Measurements from ENCODE around the gene DBT. TPM values are rescaled to one million over a fixed set of nuclear protein-coding genes. Genes with fewer than 3 reads are reported as not detected.
"Not testable (repeated sequence)": the region's sequence is repeated elsewhere in the genome, so short reads cannot be mapped to it uniquely, and the experiment has no call there.

Gene DBT
- total RNA-seq, 1 experiment from 2014 or later: 20.3 TPM

- H3K4ac ChIP-seq (ENCODE audit: low read depth, low read length); H3K4me2 ChIP-seq (ENCODE audit: insufficient read depth, insufficient read length, low read length); H3K27ac Mint-ChIP-seq; H3K18ac ChIP-seq (ENCODE audit: insufficient read length, low read depth, low read length); H3K4me3 Mint-ChIP-seq; H3K23ac ChIP-seq (ENCODE audit: insufficient read length, low read depth, low read length); H3K79me1 ChIP-seq (ENCODE audit: insufficient read depth, low read depth, low read length, poor library complexity, severe bottlenecking); H3K4me1 ChIP-seq (ENCODE audit: insufficient read depth, low read length); DNase-seq; H4K5ac ChIP-seq (ENCODE audit: insufficient read length, low read depth, low read length); H3K27me3 Mint-ChIP-seq (ENCODE audit: low read depth); H3K79me2 ChIP-seq (ENCODE audit: insufficient read depth, low read length); H3K27me3 ChIP-seq (ENCODE audit: insufficient read depth, low read length); H3K14ac ChIP-seq (ENCODE audit: insufficient read depth, low read length); H3K9me3 ChIP-seq (ENCODE audit: control insufficient read depth, low read depth, low read length); H2BK12ac ChIP-seq (ENCODE audit: insufficient read length, low read depth, low read length); H2BK20ac ChIP-seq (ENCODE audit: low read depth, low read length, poor library complexity, severe bottlenecking); H4K8ac ChIP-seq (replicated peaks; ENCODE audit: insufficient read length, low read depth, low read length); H2BK15ac ChIP-seq (ENCODE audit: low read depth, low read length); H3K56ac ChIP-seq (ENCODE audit: insufficient read length, low read depth, low read length); H3K23me2 ChIP-seq (ENCODE audit: insufficient read length, low read depth, low read length, poor library complexity, severe bottlenecking); H3T11ph ChIP-seq (ENCODE audit: low read length); H3K9ac ChIP-seq (ENCODE audit: extremely low read depth, insufficient read length, low read length); H2BK120ac ChIP-seq (ENCODE audit: low read depth, low read length, poor library complexity, severe bottlenecking); H2AK5ac ChIP-seq (ENCODE audit: insufficient read length, low read length); H4K91ac ChIP-seq (ENCODE audit: insufficient read length, low read depth, low read length); H2BK5ac ChIP-seq (ENCODE audit: insufficient read length, low read length); H3K27ac ChIP-seq (ENCODE audit: insufficient read length, low read depth, low read length); H4K20me1 ChIP-seq (ENCODE audit: control insufficient read depth, insufficient read depth, insufficient read length); H2AFZ ChIP-seq (ENCODE audit: low read length): not testable (repeated sequence)
- peaks cover 54 to 72% (median 63%) of the 10 kb centered on the region in 3 experiments for H3K36me3 Mint-ChIP-seq (ENCODE audit: insufficient read depth in 1 of 3, low read depth in 3 of 3)
- no CpG with 5 or more reads among the region's 2 CpGs for WGBS (ENCODE audit: extremely low coverage, insufficient read length, low lambda C conversion rate)
- H3K4me1 Mint-ChIP-seq: peaks cover 11 to 15% of the 10 kb centered on the region in 2 experiments; a peak in 3 of 4 replicates
- peaks cover 11 to 16% of the 10 kb centered on the region in 2 experiments; a peak in 3 of 5 replicates for H3K9me3 Mint-ChIP-seq
Measured at GRCh38 chr1:100205103-100205502, 44.5 kb downstream of the DBT start.

- not testable (repeated sequence) for H3K27ac ChIP-seq (ENCODE audit: insufficient read length, low read depth, low read length); H3K18ac ChIP-seq (ENCODE audit: insufficient read length, low read depth, low read length); H3K27me3 ChIP-seq (ENCODE audit: insufficient read depth, low read length); H3K9me3 ChIP-seq (ENCODE audit: control insufficient read depth, low read depth, low read length); H3K23me2 ChIP-seq (ENCODE audit: insufficient read length, low read depth, low read length, poor library complexity, severe bottlenecking); H3K56ac ChIP-seq (ENCODE audit: insufficient read length, low read depth, low read length); H3T11ph ChIP-seq (ENCODE audit: low read length); H3K9ac ChIP-seq (ENCODE audit: extremely low read depth, insufficient read length, low read length); H3K14ac ChIP-seq (ENCODE audit: insufficient read depth, low read length); H2AFZ ChIP-seq (ENCODE audit: low read length); H4K5ac ChIP-seq (ENCODE audit: insufficient read length, low read depth, low read length); H4K20me1 ChIP-seq (ENCODE audit: control insufficient read depth, insufficient read depth, insufficient read length); H2BK20ac ChIP-seq (ENCODE audit: low read depth, low read length, poor library complexity, severe bottlenecking); H2BK12ac ChIP-seq (ENCODE audit: insufficient read length, low read depth, low read length); H2AK5ac ChIP-seq (ENCODE audit: insufficient read length, low read length); H3K4me2 ChIP-seq (ENCODE audit: insufficient read depth, insufficient read length, low read length); H3K4ac ChIP-seq (ENCODE audit: low read depth, low read length); H2BK120ac ChIP-seq (ENCODE audit: low read depth, low read length, poor library complexity, severe bottlenecking); H4K8ac ChIP-seq (replicated peaks; ENCODE audit: insufficient read length, low read depth, low read length); H3K23ac ChIP-seq (ENCODE audit: insufficient read length, low read depth, low read length); H3K4me3 Mint-ChIP-seq; H3K79me2 ChIP-seq (ENCODE audit: insufficient read depth, low read length); H3K4me1 ChIP-seq (ENCODE audit: insufficient read depth, low read length); H2BK5ac ChIP-seq (ENCODE audit: insufficient read length, low read length); H3K79me1 ChIP-seq (ENCODE audit: insufficient read depth, low read depth, low read length, poor library complexity, severe bottlenecking); DNase-seq; H3K27me3 Mint-ChIP-seq (ENCODE audit: low read depth); H4K91ac ChIP-seq (ENCODE audit: insufficient read length, low read depth, low read length); H2BK15ac ChIP-seq (ENCODE audit: low read depth, low read length)
- H3K36me3 Mint-ChIP-seq (ENCODE audit: insufficient read depth in 1 of 3, low read depth in 3 of 3): peaks cover 51 to 75% (median 65%) of the 10 kb centered on the region in 3 experiments
- H3K9me3 Mint-ChIP-seq: peaks cover 11 to 16% of the 10 kb centered on the region in 2 experiments; a peak in 3 of 5 replicates
- H3K27ac Mint-ChIP-seq: peak overlapping the region in 1 of 3 experiments; percentile 59; a peak in 1 of 7 replicates
- H3K4me1 Mint-ChIP-seq: peaks cover 11 to 22% of the 10 kb centered on the region in 2 experiments; a peak in 3 of 4 replicates
- no CpG with 5 or more reads among the region's 2 CpGs for WGBS (ENCODE audit: extremely low coverage, insufficient read length, low lambda C conversion rate)
Measured at GRCh38 chr1:100202703-100203102, 46.9 kb downstream of the DBT start.

Measured in H9 (cell line).